RWPE1 (cell line): ENCODE data around the gene SLC7A6OS.

ENCODE experiments used
- CTCF ChIA-PET: fragments of 350-600 bp; sonication (Branson Sonifier 250); formaldehyde crosslinking; extraction: SDS; loops from one replicate; lab custom pipeline; 2021; lab: Yijun Ruan, JAX
- POLR2A ChIA-PET: fragments of 400-600 bp; formaldehyde crosslinking; extraction: SDS; loops from one replicate; lab custom pipeline; 2020; ENCODE audit warnings: antibody characterized with exemption; ENCODE audit not compliant: low non-redundant PET; lab: Yijun Ruan, JAX
- DNase-seq: peaks from one replicate; pipeline ENCODE4 v3.0.0; 2012; ENCODE audit warnings: low spot score
- H3K27ac ChIP-seq: fragments of 450-650 bp; 2 replicates; pipeline ENCODE4 v1.5.1; 2017
- CTCF ChIP-seq: fragments of 450-650 bp; conservative IDR thresholded peaks from 2 replicates; pipeline ENCODE4 v1.5.1; 2017; ENCODE audit warnings: low read depth, mild to moderate bottlenecking

The SLC7A6OS gene

GRCh38 chr16:68300734-68301459, 9.8 kb downstream of the SLC7A6OS start:
- peak overlapping the region; percentile 51 for H3K27ac ChIP-seq
- CTCF ChIA-PET = interaction anchor here (0.7 to 0.8 kb wide), 2 partner anchors 37 to 39 kb away, joined by 3 to 4 read pairs; partner anchors contain the start of gene SLC7A6
- no peak for DNase-seq
- no peak for TF ChIP-seq CTCF
- POLR2A ChIA-PET = no interaction called here

- peak overlapping the region; percentile 92 for H3K27ac ChIP-seq
- no peak for DNase-seq
- ChIA-PET POLR2A (interaction anchor here (0.5 to 1.2 kb wide), 2 partner anchors 9 to 11 kb away, joined by 3 to 6 read pairs; partner anchors contain the start of genes PRMT7 and SLC7A6OS), CTCF (interaction anchor here (0.8 to 1.8 kb wide), 3 partner anchors 29 to 38 kb away, joined by 3 to 8 read pairs (median 3); partner anchors contain the start of gene SLC7A6)
- TF ChIP-seq CTCF = no peak
Measured at GRCh38 chr16:68299571-68300453, 10.9 kb downstream of the SLC7A6OS start.

GRCh38 chr16:68298907-68299561, 11.7 kb downstream of the SLC7A6OS start:
- POLR2A ChIA-PET = interaction anchor here (0.5 to 1.2 kb wide), 2 partner anchors 10 to 12 kb away, joined by 3 to 6 read pairs; partner anchors contain the start of genes PRMT7 and SLC7A6OS
- H3K27ac ChIP-seq = peak overlapping the region; percentile 92
- CTCF ChIA-PET = interaction anchor here (1.2 to 1.8 kb wide), 2 partner anchors 30 to 35 kb away, joined by 3 to 8 read pairs; partner anchors contain the start of gene SLC7A6
- no peak for TF ChIP-seq CTCF
- peak; percentile 45 for DNase-seq

GRCh38 chr16:68298312-68298711, 12.4 kb downstream of the SLC7A6OS start:
- DNase-seq = no peak
- POLR2A ChIA-PET = no interaction called here
- no peak for TF ChIP-seq CTCF
- H3K27ac ChIP-seq = peak overlapping the region; percentile 92
- CTCF ChIA-PET = interaction anchor here (1.8 kb wide), 1 partner anchor 34 kb away, joined by 8 read pairs; the partner anchor contains the start of gene SLC7A6

- CTCF ChIA-PET = interaction anchor here (1.8 kb wide), 1 partner anchor 34 kb away, joined by 8 read pairs; the partner anchor contains the start of gene SLC7A6
- H3K27ac ChIP-seq = peak overlapping the region; percentile 92
- no peak for TF ChIP-seq CTCF
- DNase-seq = no peak
- POLR2A ChIA-PET = no interaction called here
Measured at GRCh38 chr16:68297908-68298307, 12.8 kb downstream of the SLC7A6OS start.

- CTCF ChIA-PET = interaction anchor here (0.9 kb wide), 1 partner anchor 35 kb away, joined by 3 read pairs; no protein-coding TSS in a partner anchor
Measured at GRCh38 chr16:68296693-68297092, 14.1 kb downstream of the SLC7A6OS start.

More at GRCh38 chr16:68296693-68297092, 14.1 kb downstream of the SLC7A6OS start:
- no peak for TF ChIP-seq CTCF
- POLR2A ChIA-PET = no interaction called here
- peak overlapping the region; percentile 47 for H3K27ac ChIP-seq
- no peak for DNase-seq
